SK-N-SH treated with all-trans-retinoic acid at 6 μM for 48 hours (cell line): Measurements from ENCODE around the gene ZNF205.

Experiments used
- CREB5 ChIP-seq: fragments of 250-450 bp; sonication (Bioruptor Pico); IDR thresholded peaks from 2 replicates; pipeline ENCODE4 v1.5.1; 2020; ENCODE audit warnings: low read depth, mild to moderate bottlenecking, moderate library complexity
- CSDC2 ChIP-seq: fragments of 250-450 bp; sonication (Bioruptor Pico); IDR thresholded peaks from 2 replicates; pipeline ENCODE4 v1.5.0; 2020; ENCODE audit warnings: mild to moderate bottlenecking, moderate library complexity
- GLIS3 ChIP-seq: fragments of 250-450 bp; sonication (Bioruptor Pico); IDR thresholded peaks from 2 replicates; pipeline ENCODE4 v1.5.0; 2020; ENCODE audit warnings: mild to moderate bottlenecking, moderate library complexity
- ISL1 ChIP-seq: fragments of 250-450 bp; sonication (Bioruptor Pico); IDR thresholded peaks from 2 replicates; pipeline ENCODE4 v2.1.2; 2022; ENCODE audit warnings: mild to moderate bottlenecking, moderate library complexity
- PATZ1 ChIP-seq: fragments of 250-450 bp; sonication (Bioruptor Pico); IDR thresholded peaks from 2 replicates; pipeline ENCODE4 v1.8.0; 2020; ENCODE audit warnings: mild to moderate bottlenecking, moderate library complexity, borderline replicate concordance
- POU6F1 ChIP-seq: fragments of 250-450 bp; sonication (Bioruptor Pico); IDR thresholded peaks from 2 replicates; pipeline ENCODE4 v1.8.0; 2021; ENCODE audit warnings: low read depth, mild to moderate bottlenecking, moderate library complexity, borderline replicate concordance
- RARB ChIP-seq: fragments of 250-450 bp; sonication (Bioruptor Pico); IDR thresholded peaks from 2 replicates; pipeline ENCODE4 v1.8.0; 2021; ENCODE audit warnings: mild to moderate bottlenecking, moderate library complexity
- TCF4 ChIP-seq: fragments of 250-450 bp; sonication (Bioruptor Pico); IDR thresholded peaks from 2 replicates; pipeline ENCODE4 v1.8.0; 2021; ENCODE audit warnings: mild to moderate bottlenecking, moderate library complexity, borderline replicate concordance
- TSHZ2 ChIP-seq: fragments of 250-450 bp; sonication (Bioruptor Pico); IDR thresholded peaks from 2 replicates; pipeline ENCODE4 v1.5.0; 2020; ENCODE audit warnings: mild to moderate bottlenecking, moderate library complexity
- ZC3H10 ChIP-seq: fragments of 250-450 bp; sonication (Bioruptor Pico); IDR thresholded peaks from 2 replicates; pipeline ENCODE4 v1.5.1; 2021; ENCODE audit warnings: mild to moderate bottlenecking, moderate library complexity
- ZFP30 ChIP-seq: fragments of 450-650 bp; formaldehyde crosslinking; IDR thresholded peaks from 2 replicates; pipeline ENCODE4 v1.5.0; 2022; ENCODE audit warnings: mild to moderate bottlenecking, moderate library complexity
- ZNF8 ChIP-seq: fragments of 450-650 bp; formaldehyde crosslinking; IDR thresholded peaks from 2 replicates; pipeline ENCODE4 v1.5.0; 2020; ENCODE audit warnings: mild to moderate bottlenecking, moderate library complexity

- no peak for TF ChIP-seq ISL1 (CRISPR knock-in tag)
- no peak for TF ChIP-seq RARB
- no peak for TF ChIP-seq TCF4
- no peak for TF ChIP-seq PATZ1 (CRISPR knock-in tag)
- no peak for TF ChIP-seq POU6F1
- TF ChIP-seq CSDC2 = no peak
- TF ChIP-seq ZNF8 (CRISPR knock-in tag) = no peak
- no peak for TF ChIP-seq GLIS3 (CRISPR knock-in tag)
- no peak for TF ChIP-seq ZFP30 (CRISPR knock-in tag)
- TF ChIP-seq TSHZ2 (CRISPR knock-in tag) = no peak
- TF ChIP-seq CREB5 = no peak
- no peak for TF ChIP-seq ZC3H10 (CRISPR knock-in tag)
These were observed 10.4 kb upstream of the ZNF205 start for GRCh38 chr16:3101841-3102470.
